IgD-negative memory B cell (primary cell): ENCODE measurements around the gene CIDEC. TPM values are rescaled to one million over a fixed set of nuclear protein-coding genes. Genes with fewer than 3 reads are reported as not detected.

Experiments
- H3K27ac Mint-ChIP-seq, 3 donors: one replicate each; pipeline ENCODE4 v1.8.0; 2020 to 2022; ENCODE audit warnings: mild to moderate bottlenecking in 3 of 3, mixed read lengths in 3 of 3, moderate library complexity in 1 of 3
- H3K27me3 Mint-ChIP-seq: one replicate; pipeline ENCODE4 v1.8.0; 2021; ENCODE audit warnings: mixed read lengths
- H3K36me3 Mint-ChIP-seq: one replicate; pipeline ENCODE4 v1.8.0; 2020; ENCODE audit warnings: mild to moderate bottlenecking, mixed read lengths
- H3K4me1 Mint-ChIP-seq, 3 donors: one replicate each; pipeline ENCODE4 v1.8.0; 2020 to 2022; ENCODE audit warnings: mixed read lengths in 3 of 3, mild to moderate bottlenecking in 1 of 3
- H3K4me3 Mint-ChIP-seq, 4 donors: one replicate each; pipeline ENCODE4 v1.8.0; 2020 to 2022; ENCODE audit warnings: mild to moderate bottlenecking in 4 of 4, mixed read lengths in 4 of 4, moderate library complexity in 3 of 4
- H3K9me3 Mint-ChIP-seq, 3 donors: one replicate each; pipeline ENCODE4 v1.8.0; 2020 to 2021; ENCODE audit warnings: mixed read lengths in 3 of 3, mild to moderate bottlenecking in 1 of 3
- polyA plus RNA-seq: library from polyadenylated mRNA; unstranded; fragments of 300-500 nt; fragmentation: Illumina TruSeq; gene quantifications from one replicate; pipeline ENCODE4 v1.2.3, GENCODE V29; 2021

Gene CIDEC
- polyA plus RNA-seq = 0.80 TPM

- Mint-ChIP-seq H3K9me3 (no peaks in the 10 kb centered on the region), H3K27me3 (peaks cover 7% of the 10 kb centered on the region), H3K4me1 (no peaks in the 10 kb centered on the region), H3K36me3 (no peaks in the 10 kb centered on the region), H3K4me3 (no peak within 1 kb of the TSS), H3K27ac (no peak within 1 kb of the TSS)
These were observed at the start of gene CIDEC for GRCh38 chr3:9879830-9880549. CIDEC (minus strand) TSS chr3:9880253; CDS start chr3:9878486, 1,767 bp downstream.

- peaks cover 3% of the 10 kb centered on the region for H3K27me3 Mint-ChIP-seq
- H3K4me1 Mint-ChIP-seq = peaks cover 11 to 17% (median 16%) of the 10 kb centered on the region in 3 donors
- H3K27ac Mint-ChIP-seq = no peak overlapping the region
- no peaks in the 10 kb centered on the region for H3K9me3 Mint-ChIP-seq
- no peak overlapping the region for H3K4me3 Mint-ChIP-seq
- H3K36me3 Mint-ChIP-seq = no peaks in the 10 kb centered on the region
These were observed 48.1 kb upstream of the CIDEC start for GRCh38 chr3:9928158-9928557.

- H3K4me3 Mint-ChIP-seq = peak overlapping the region in 1 of 4 donors; percentile 35
- H3K9me3 Mint-ChIP-seq = no peaks in the 10 kb centered on the region
- no peak overlapping the region for H3K27ac Mint-ChIP-seq
- H3K4me1 Mint-ChIP-seq = peaks cover 5 to 7% (median 7%) of the 10 kb centered on the region in 3 donors
- peaks cover 13% of the 10 kb centered on the region for H3K27me3 Mint-ChIP-seq
- H3K36me3 Mint-ChIP-seq = no peaks in the 10 kb centered on the region
These were observed 38.4 kb upstream of the CIDEC start for GRCh38 chr3:9918261-9919038.

- H3K4me3 Mint-ChIP-seq = no peak overlapping the region
- H3K36me3 Mint-ChIP-seq = no peaks in the 10 kb centered on the region
- peaks cover 13% of the 10 kb centered on the region for H3K27me3 Mint-ChIP-seq
- H3K9me3 Mint-ChIP-seq = no peaks in the 10 kb centered on the region
- H3K4me1 Mint-ChIP-seq = peaks cover 5 to 7% (median 7%) of the 10 kb centered on the region in 3 donors
- no peak overlapping the region for H3K27ac Mint-ChIP-seq
These were observed 37.8 kb upstream of the CIDEC start for GRCh38 chr3:9917820-9918219.

- no peaks in the 10 kb centered on the region for H3K9me3 Mint-ChIP-seq
- H3K27ac Mint-ChIP-seq = no peak within 1 kb of the TSS
- peaks cover 0 to 9% (median 7%) of the 10 kb centered on the region in 3 donors for H3K4me1 Mint-ChIP-seq
- H3K27me3 Mint-ChIP-seq = peaks cover 8% of the 10 kb centered on the region
- H3K36me3 Mint-ChIP-seq = peaks cover 3% of the 10 kb centered on the region
- peak within 1 kb of the TSS; percentile 61 to 90 (median 77) for H3K4me3 Mint-ChIP-seq
These were observed 37.0 kb upstream of the CIDEC start, which contains the start of gene IL17RC for GRCh38 chr3:9916734-9917680. IL17RC (plus strand) TSS chr3:9917098; CDS start chr3:9917316, 218 bp downstream.

GRCh38 chr3:9916346-9916733, 36.3 kb upstream of the CIDEC start:
- H3K36me3 Mint-ChIP-seq = peaks cover 3% of the 10 kb centered on the region
- no peak overlapping the region for H3K27ac Mint-ChIP-seq
- peaks cover 8% of the 10 kb centered on the region for H3K27me3 Mint-ChIP-seq
- no peaks in the 10 kb centered on the region for H3K9me3 Mint-ChIP-seq
- H3K4me1 Mint-ChIP-seq = peaks cover 0 to 9% (median 7%) of the 10 kb centered on the region in 3 donors
- peak overlapping the region; percentile 37 to 88 (median 67) for H3K4me3 Mint-ChIP-seq

GRCh38 chr3:9915254-9916141, 35.4 kb upstream of the CIDEC start:
- H3K27me3 Mint-ChIP-seq = peaks cover 8% of the 10 kb centered on the region
- peaks cover 0 to 9% (median 7%) of the 10 kb centered on the region in 3 donors for H3K4me1 Mint-ChIP-seq
- peak overlapping the region; percentile 61 to 90 (median 77) for H3K4me3 Mint-ChIP-seq
- H3K27ac Mint-ChIP-seq = no peak overlapping the region
- no peaks in the 10 kb centered on the region for H3K9me3 Mint-ChIP-seq
- H3K36me3 Mint-ChIP-seq = peaks cover 3% of the 10 kb centered on the region

- peaks cover 8% of the 10 kb centered on the region for H3K27me3 Mint-ChIP-seq
- H3K36me3 Mint-ChIP-seq = peaks cover 3% of the 10 kb centered on the region
- H3K9me3 Mint-ChIP-seq = no peaks in the 10 kb centered on the region
- peak overlapping the region; percentile 27 to 83 (median 52) for H3K4me3 Mint-ChIP-seq
- peaks cover 0 to 9% (median 7%) of the 10 kb centered on the region in 3 donors for H3K4me1 Mint-ChIP-seq
- H3K27ac Mint-ChIP-seq = no peak overlapping the region
These were observed 34.7 kb upstream of the CIDEC start for GRCh38 chr3:9914559-9915253.

- H3K27ac Mint-ChIP-seq = no peak overlapping the region
- peaks cover 8% of the 10 kb centered on the region for H3K27me3 Mint-ChIP-seq
- no peaks in the 10 kb centered on the region for H3K9me3 Mint-ChIP-seq
- H3K36me3 Mint-ChIP-seq = peaks cover 3% of the 10 kb centered on the region
- peaks cover 0 to 9% (median 7%) of the 10 kb centered on the region in 3 donors for H3K4me1 Mint-ChIP-seq
- peak overlapping the region in 2 of 4 donors; percentile 40 to 67 for H3K4me3 Mint-ChIP-seq
These were observed 34.0 kb upstream of the CIDEC start for GRCh38 chr3:9914011-9914410.

- H3K27me3 Mint-ChIP-seq = peaks cover 8% of the 10 kb centered on the region
- H3K36me3 Mint-ChIP-seq = peaks cover 3% of the 10 kb centered on the region
- H3K4me3 Mint-ChIP-seq = peak overlapping the region in 2 of 4 donors; percentile 40 to 78
- no peaks in the 10 kb centered on the region for H3K9me3 Mint-ChIP-seq
- no peak overlapping the region for H3K27ac Mint-ChIP-seq
- H3K4me1 Mint-ChIP-seq = peaks cover 0 to 9% (median 7%) of the 10 kb centered on the region in 3 donors
These were observed 33.5 kb upstream of the CIDEC start for GRCh38 chr3:9913601-9914000.

GRCh38 chr3:9912294-9912935, 32.4 kb upstream of the CIDEC start:
- Mint-ChIP-seq H3K27me3 (peaks cover 8% of the 10 kb centered on the region), H3K27ac (no peak overlapping the region), H3K4me1 (peaks cover 0 to 9% (median 7%) of the 10 kb centered on the region in 3 donors), H3K9me3 (no peaks in the 10 kb centered on the region), H3K36me3 (peaks cover 3% of the 10 kb centered on the region), H3K4me3 (no peak overlapping the region)

GRCh38 chr3:9911863-9912262, 31.8 kb upstream of the CIDEC start:
- Mint-ChIP-seq H3K27ac (no peak overlapping the region), H3K9me3 (no peaks in the 10 kb centered on the region), H3K27me3 (peaks cover 8% of the 10 kb centered on the region), H3K4me3 (no peak overlapping the region), H3K4me1 (peaks cover 0 to 8% (median 7%) of the 10 kb centered on the region in 3 donors), H3K36me3 (peaks cover 3% of the 10 kb centered on the region)
